Measurements from ENCODE around the gene TBRG4. TPM values are rescaled to one million over a fixed set of nuclear protein-coding genes. Genes with fewer than 3 reads are reported as not detected.
A peak's percentile ranks its signal among the peaks of the same experiment; 100 is the strongest.

The TBRG4 gene
- total and polyA plus RNA-seq, 3 experiments from 2014 or later = 58.9 to 203 (median 198) TPM

DNA sequence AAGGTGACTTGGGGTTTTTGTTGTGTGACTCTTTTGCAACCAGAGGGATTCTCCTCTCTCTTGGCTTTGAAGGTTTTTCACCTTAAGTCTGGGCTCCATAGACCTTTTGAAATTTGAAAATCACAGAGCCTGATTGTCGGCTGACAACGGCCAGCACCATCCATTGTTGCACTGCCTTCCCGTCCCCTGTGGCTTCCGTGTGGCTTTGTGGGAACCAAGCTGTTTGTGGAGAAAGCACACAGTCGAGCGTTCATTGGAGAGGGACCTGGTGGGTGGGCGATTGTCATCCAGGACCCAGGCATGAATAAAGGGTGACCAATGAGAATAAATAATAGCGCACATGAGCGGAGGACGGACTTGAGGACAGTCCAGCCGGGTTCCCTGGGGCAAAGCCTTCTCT is 38.7 kb upstream of the TBRG4 start:
- H3K27ac ChIP-seq (ENCODE audit: low read depth, low read length) = no peak overlapping the region
- no peaks in the 10 kb centered on the region for H3K27me3 ChIP-seq (ENCODE audit: insufficient read depth, low read length, poor library complexity, severe bottlenecking)
- no peaks in the 10 kb centered on the region for H3K36me3 ChIP-seq (ENCODE audit: insufficient read depth, low read length)
- H3K4me3 ChIP-seq (ENCODE audit: low read length) = no peak overlapping the region
- DNase-seq = peak in 1 of 5 donors; percentile 14
- ChIA-PET CTCF (no interaction called here), POLR2A (no interaction called here)
- H3K4me3 Mint-ChIP-seq = no peak overlapping the region
- H3K27ac Mint-ChIP-seq = no peak overlapping the region
- peaks cover 12 to 32% of the 10 kb centered on the region in 2 donors for H3K27me3 Mint-ChIP-seq
- H3K4me1 Mint-ChIP-seq = peaks cover 0 to 1% (median 0%) of the 10 kb centered on the region in 3 donors
- H3K9me3 ChIP-seq (ENCODE audit: low read length) = no peaks in the 10 kb centered on the region
- H3K9me3 Mint-ChIP-seq = no peaks in the 10 kb centered on the region
- H3K36me3 Mint-ChIP-seq = peaks cover 0 to 2% (median 0%) of the 10 kb centered on the region in 3 donors
- no peaks in the 10 kb centered on the region for H3K4me1 ChIP-seq (ENCODE audit: insufficient read depth, low read length)

DNA sequence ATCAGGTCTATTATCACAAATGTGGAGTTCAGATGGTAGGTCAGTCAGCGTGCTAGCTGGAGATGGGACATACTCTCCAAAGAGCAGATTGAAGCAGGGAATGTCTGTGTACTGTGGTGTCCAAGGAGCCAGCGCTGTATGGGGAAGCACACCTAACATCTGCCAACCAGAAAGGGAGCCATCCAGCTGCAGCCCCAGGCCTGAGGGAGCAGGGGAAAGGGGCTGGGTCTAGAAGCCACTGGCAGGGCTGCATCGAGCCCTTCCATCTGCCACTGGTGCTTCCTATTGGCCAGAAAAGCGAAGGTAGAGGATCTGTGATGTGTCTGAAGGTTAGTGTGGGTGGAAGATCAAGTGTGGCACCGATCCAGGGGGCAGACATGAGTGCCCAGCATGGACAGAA is 38.1 kb upstream of the TBRG4 start:
- H3K9me3 Mint-ChIP-seq = peaks cover 0 to 1% (median 0%) of the 10 kb centered on the region in 5 donors
- H3K4me1 Mint-ChIP-seq = no peaks in the 10 kb centered on the region
- H3K36me3 Mint-ChIP-seq = peaks cover 0 to 2% (median 0%) of the 10 kb centered on the region in 3 donors
- DNase-seq = peak in 1 of 5 donors; percentile 6
- peak overlapping the region in 2 of 8 donors; percentile 58 to 66 for H3K27ac Mint-ChIP-seq
- no peak overlapping the region for H3K4me3 Mint-ChIP-seq
- H3K27ac ChIP-seq (ENCODE audit: low read depth, low read length) = no peak overlapping the region
- H3K36me3 ChIP-seq (ENCODE audit: insufficient read depth, low read length) = no peaks in the 10 kb centered on the region
- no peaks in the 10 kb centered on the region for H3K27me3 ChIP-seq (ENCODE audit: insufficient read depth, low read length, poor library complexity, severe bottlenecking)
- H3K9me3 ChIP-seq (ENCODE audit: low read length) = no peaks in the 10 kb centered on the region
- ChIA-PET POLR2A (no interaction called here), CTCF (no interaction called here)
- no peaks in the 10 kb centered on the region for H3K4me1 ChIP-seq (ENCODE audit: insufficient read depth, low read length)
- peaks cover 14 to 33% of the 10 kb centered on the region in 2 donors for H3K27me3 Mint-ChIP-seq
- no peak overlapping the region for H3K4me3 ChIP-seq (ENCODE audit: low read length)

DNA sequence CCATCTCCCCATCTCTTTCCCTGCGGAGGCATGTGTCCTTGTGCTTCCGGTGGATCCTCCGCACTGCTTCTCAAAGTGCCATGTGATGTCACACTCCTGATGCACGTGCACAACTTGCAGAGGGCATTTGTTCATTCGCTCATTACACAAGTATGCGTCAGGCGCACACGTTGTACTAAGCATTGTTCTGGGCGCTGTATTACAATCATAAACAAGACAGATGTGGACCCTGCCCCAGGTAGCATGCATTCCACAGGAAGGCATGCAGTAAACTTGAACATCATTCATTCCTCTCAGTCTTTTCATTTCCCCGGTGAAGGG is 37.1 kb upstream of the TBRG4 start:
- CTCF ChIA-PET = no interaction called here
- no peak overlapping the region for H3K4me3 Mint-ChIP-seq

DNA sequence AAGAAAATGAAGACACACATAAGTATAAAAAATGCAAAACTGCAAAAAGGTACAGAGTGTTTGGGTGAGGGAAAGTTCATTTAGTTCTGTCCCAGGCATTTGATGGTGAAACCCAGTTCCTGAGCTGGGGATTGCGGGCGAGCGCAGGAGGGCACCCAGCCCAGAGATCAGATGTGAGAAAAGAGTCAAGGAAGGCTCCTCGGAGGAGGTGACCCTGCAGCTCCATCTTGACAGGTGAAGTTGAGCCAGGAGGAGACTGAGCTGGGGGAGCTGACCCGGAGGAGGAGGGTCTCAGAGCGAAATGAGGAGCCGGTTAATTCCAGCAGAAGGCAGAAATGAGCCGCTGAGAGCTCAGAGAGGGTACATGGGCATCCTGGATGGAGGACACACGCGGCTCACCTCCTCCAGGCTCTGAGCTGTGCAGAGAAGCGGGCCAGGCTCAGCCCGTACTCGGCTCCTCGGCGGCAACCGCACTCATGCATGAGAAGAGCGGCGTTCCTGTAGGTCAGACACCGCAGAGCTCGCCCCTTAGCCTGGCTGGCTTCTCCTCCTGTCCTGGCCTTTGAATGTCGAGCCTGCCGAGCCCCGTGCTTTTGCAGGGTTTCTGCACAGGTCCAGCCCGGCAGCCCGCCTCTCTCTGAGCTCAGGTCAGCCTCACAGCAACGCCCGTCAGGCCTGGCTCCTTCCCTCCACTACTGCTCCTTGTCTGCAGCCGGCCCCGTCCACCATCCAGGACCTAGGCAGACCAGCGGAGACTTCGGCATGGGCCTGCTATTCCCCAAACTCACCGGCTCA is 36.6 kb upstream of the TBRG4 start:
- Histone ChIP-seq H3K27me3 (ENCODE audit: insufficient read depth, low read length, poor library complexity, severe bottlenecking) (no peaks in the 10 kb centered on the region), H3K4me1 (ENCODE audit: insufficient read depth, low read length) (no peaks in the 10 kb centered on the region), H3K9me3 (ENCODE audit: low read length) (no peaks in the 10 kb centered on the region), H3K36me3 (ENCODE audit: insufficient read depth, low read length) (no peaks in the 10 kb centered on the region), H3K4me3 (ENCODE audit: low read length) (no peak overlapping the region), H3K27ac (ENCODE audit: low read depth, low read length) (no peak overlapping the region)
- Mint-ChIP-seq H3K4me3 (no peak overlapping the region), H3K9me3 (peaks cover 0 to 1% (median 0%) of the 10 kb centered on the region in 5 donors), H3K27ac (peak overlapping the region in 3 of 8 donors; percentile 27 to 49 (median 37)), H3K4me1 (no peaks in the 10 kb centered on the region), H3K36me3 (peaks cover 0 to 2% (median 0%) of the 10 kb centered on the region in 3 donors), H3K27me3 (peaks cover 18 to 44% of the 10 kb centered on the region in 2 donors)
- DNase-seq = peak in 1 of 5 donors; percentile 37
- POLR2A ChIA-PET = no interaction called here
- CTCF ChIA-PET = interaction anchor here (1.0 to 1.3 kb wide), 2 partner anchors 111 to 112 kb away, joined by 3 read pairs; no protein-coding TSS in a partner anchor

More for the DNA sequence above, 37.1 kb upstream of the TBRG4 start:
- Histone ChIP-seq H3K9me3 (ENCODE audit: low read length) (no peaks in the 10 kb centered on the region), H3K27ac (ENCODE audit: low read depth, low read length) (no peak overlapping the region), H3K4me1 (ENCODE audit: insufficient read depth, low read length) (no peaks in the 10 kb centered on the region), H3K27me3 (ENCODE audit: insufficient read depth, low read length, poor library complexity, severe bottlenecking) (no peaks in the 10 kb centered on the region), H3K4me3 (ENCODE audit: low read length) (no peak overlapping the region), H3K36me3 (ENCODE audit: insufficient read depth, low read length) (no peaks in the 10 kb centered on the region)
- Mint-ChIP-seq H3K9me3 (peaks cover 0 to 1% (median 0%) of the 10 kb centered on the region in 5 donors), H3K4me1 (no peaks in the 10 kb centered on the region), H3K27me3 (peaks cover 18 to 42% of the 10 kb centered on the region in 2 donors), H3K27ac (peak overlapping the region in 1 of 8 donors; percentile 27), H3K36me3 (peaks cover 0 to 2% (median 0%) of the 10 kb centered on the region in 3 donors)
- no peak for DNase-seq
- POLR2A ChIA-PET = no interaction called here

DNA sequence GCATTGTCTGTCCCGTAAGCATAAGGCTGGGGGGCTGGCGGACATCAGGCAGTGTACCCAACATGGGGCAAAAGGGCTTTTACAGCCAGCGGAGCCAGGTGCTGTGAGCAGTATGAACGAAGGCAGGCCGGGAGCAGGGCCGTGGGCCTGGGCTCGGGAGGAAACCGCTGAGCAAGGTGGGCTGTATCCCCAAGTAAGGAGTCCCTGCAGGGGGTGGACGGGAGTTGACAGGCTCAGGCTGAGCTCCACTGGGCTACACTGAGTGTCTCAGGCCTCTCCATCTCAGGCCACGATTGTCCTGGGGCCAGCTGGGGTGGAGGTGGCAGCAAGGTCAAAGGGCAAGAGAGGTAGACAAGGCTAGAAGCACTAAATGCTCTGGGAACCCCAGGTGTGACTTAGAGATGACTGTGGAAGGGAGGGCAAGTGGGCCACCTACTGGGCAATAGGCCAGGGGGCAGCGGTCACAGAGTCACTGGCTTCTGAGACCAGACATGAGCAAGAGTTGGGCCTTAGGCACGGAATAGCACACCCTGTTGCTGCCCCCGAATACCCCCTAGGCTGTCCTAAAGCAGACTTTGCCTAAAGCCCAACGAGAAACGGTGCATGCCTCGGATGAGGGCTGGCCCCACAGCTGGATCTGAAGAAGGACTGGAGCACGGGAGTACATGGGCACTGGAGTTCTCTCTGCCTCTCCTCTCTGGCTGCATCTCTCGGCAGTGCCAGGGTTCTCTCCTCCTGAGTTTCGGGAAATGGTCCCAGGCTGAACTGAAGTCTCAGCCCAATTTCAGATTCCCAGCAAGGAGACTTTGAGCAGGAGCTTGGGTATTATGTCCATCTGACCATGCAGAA is 35.3 kb upstream of the TBRG4 start:
- ChIA-PET POLR2A (no interaction called here), CTCF (interaction anchor here (1.3 kb wide), 1 partner anchor 112 kb away, joined by 3 read pairs; no protein-coding TSS in a partner anchor)
- Histone ChIP-seq H3K36me3 (ENCODE audit: insufficient read depth, low read length) (no peaks in the 10 kb centered on the region), H3K4me3 (ENCODE audit: low read length) (no peak overlapping the region), H3K9me3 (ENCODE audit: low read length) (no peaks in the 10 kb centered on the region), H3K27me3 (ENCODE audit: insufficient read depth, low read length, poor library complexity, severe bottlenecking) (no peaks in the 10 kb centered on the region), H3K27ac (ENCODE audit: low read depth, low read length) (no peak overlapping the region), H3K4me1 (ENCODE audit: insufficient read depth, low read length) (no peaks in the 10 kb centered on the region)
- Mint-ChIP-seq H3K27me3 (peaks cover 15 to 44% of the 10 kb centered on the region in 2 donors), H3K27ac (no peak overlapping the region), H3K36me3 (peaks cover 0 to 2% (median 0%) of the 10 kb centered on the region in 3 donors), H3K4me3 (no peak overlapping the region), H3K9me3 (peaks cover 0 to 1% (median 0%) of the 10 kb centered on the region in 5 donors), H3K4me1 (no peaks in the 10 kb centered on the region)
- DNase-seq = peak in 1 of 5 donors; percentile 38

DNA sequence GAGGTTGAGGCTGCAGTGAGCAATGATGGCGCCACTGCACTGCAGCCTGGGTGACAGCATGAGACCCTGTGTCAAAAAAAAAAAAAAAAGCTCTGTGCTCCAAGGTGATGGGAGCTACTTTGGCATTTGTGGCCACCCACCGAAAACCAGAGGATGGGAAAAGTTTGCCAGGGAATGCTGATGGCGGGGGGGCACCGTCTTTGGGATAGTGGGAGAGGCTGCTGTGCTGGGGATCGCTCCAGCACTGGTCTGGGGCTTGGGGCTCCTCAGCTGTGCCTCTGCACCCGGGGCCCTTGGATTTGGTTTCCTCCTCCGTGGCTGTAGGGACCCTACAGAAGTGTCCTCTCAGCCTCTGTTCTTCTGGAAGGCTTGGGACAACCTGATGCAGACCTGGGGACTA is 34.4 kb upstream of the TBRG4 start:
- Histone ChIP-seq H3K4me1 (ENCODE audit: insufficient read depth, low read length) (no peaks in the 10 kb centered on the region), H3K9me3 (ENCODE audit: low read length) (no peaks in the 10 kb centered on the region), H3K36me3 (ENCODE audit: insufficient read depth, low read length) (no peaks in the 10 kb centered on the region), H3K4me3 (ENCODE audit: low read length) (no peak overlapping the region), H3K27me3 (ENCODE audit: insufficient read depth, low read length, poor library complexity, severe bottlenecking) (no peaks in the 10 kb centered on the region), H3K27ac (ENCODE audit: low read depth, low read length) (no peak overlapping the region)
- CTCF ChIA-PET = interaction anchor here (0.7 kb wide), 1 partner anchor 428 kb away, joined by 3 read pairs; no protein-coding TSS in a partner anchor
- H3K4me1 Mint-ChIP-seq = no peaks in the 10 kb centered on the region
- H3K27me3 Mint-ChIP-seq = peaks cover 14 to 41% of the 10 kb centered on the region in 2 donors
- DNase-seq = peak in 1 of 5 donors; percentile 33
- POLR2A ChIA-PET = no interaction called here
- peaks cover 0 to 1% (median 0%) of the 10 kb centered on the region in 5 donors for H3K9me3 Mint-ChIP-seq
- no peak overlapping the region for H3K27ac Mint-ChIP-seq
- H3K4me3 Mint-ChIP-seq = no peak overlapping the region
- H3K36me3 Mint-ChIP-seq = peaks cover 0 to 2% (median 0%) of the 10 kb centered on the region in 3 donors

DNA sequence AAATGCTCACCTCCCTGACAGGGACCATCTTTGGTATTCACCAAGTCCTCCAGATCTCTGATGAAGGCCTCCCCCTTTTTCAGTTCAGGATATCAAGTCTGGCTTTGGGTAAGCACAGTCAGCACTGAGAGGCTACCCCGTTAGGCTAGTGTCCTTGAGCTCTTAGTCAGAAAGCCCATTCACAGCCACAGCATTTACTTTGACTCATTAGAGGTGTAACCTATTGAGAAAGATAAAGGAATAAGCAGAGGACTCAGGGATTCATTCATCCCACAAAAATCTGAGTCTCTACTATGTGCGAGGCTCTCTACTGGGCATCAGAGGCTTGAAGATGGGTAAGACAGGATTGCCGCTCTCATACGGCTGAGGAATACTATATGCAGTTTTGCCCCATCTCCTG is 32.1 kb upstream of the TBRG4 start:
- H3K36me3 Mint-ChIP-seq = peaks cover 0 to 2% (median 0%) of the 10 kb centered on the region in 3 donors
- peaks cover 10 to 29% of the 10 kb centered on the region in 2 donors for H3K27me3 Mint-ChIP-seq
- CTCF ChIA-PET = no interaction called here

More for the DNA sequence above, 32.1 kb upstream of the TBRG4 start:
- no peaks in the 10 kb centered on the region for H3K36me3 ChIP-seq (ENCODE audit: insufficient read depth, low read length)
- H3K27ac ChIP-seq (ENCODE audit: low read depth, low read length) = no peak overlapping the region
- H3K4me1 Mint-ChIP-seq = no peaks in the 10 kb centered on the region
- POLR2A ChIA-PET = no interaction called here
- no peak overlapping the region for H3K4me3 ChIP-seq (ENCODE audit: low read length)
- no peaks in the 10 kb centered on the region for H3K4me1 ChIP-seq (ENCODE audit: insufficient read depth, low read length)
- H3K9me3 Mint-ChIP-seq = peaks cover 0 to 1% (median 0%) of the 10 kb centered on the region in 5 donors
- no peak overlapping the region for H3K4me3 Mint-ChIP-seq
- H3K27ac Mint-ChIP-seq = peak overlapping the region in 1 of 8 donors; percentile 68
- peak in 1 of 5 donors; percentile 13 for DNase-seq
- no peaks in the 10 kb centered on the region for H3K9me3 ChIP-seq (ENCODE audit: low read length)
- H3K27me3 ChIP-seq (ENCODE audit: insufficient read depth, low read length, poor library complexity, severe bottlenecking) = no peaks in the 10 kb centered on the region
